Kidney epithelial cell (primary cell): ENCODE results near the gene PSG7. TPM values are rescaled to one million over a fixed set of nuclear protein-coding genes. Genes with fewer than 3 reads are reported as not detected.
"Not testable (repeated sequence)": the region's sequence is repeated elsewhere in the genome, so short reads cannot be mapped to it uniquely, and the experiment has no call there.

Experiments used
- DNase-seq: peaks from one replicate; pipeline ENCODE4 v3.0.0-alpha.2; 2010; ENCODE audit warnings: low read depth
- H3K27me3 ChIP-seq: 2 replicates; pipeline ENCODE4 v1.6.0; 2011; ENCODE audit warnings: low read length; ENCODE audit not compliant: control insufficient read depth, insufficient read depth
- H3K36me3 ChIP-seq: 2 replicates; pipeline ENCODE4 v1.5.1; 2011; ENCODE audit warnings: low read length; ENCODE audit not compliant: control insufficient read depth, insufficient read depth
- H3K4me3 ChIP-seq: 2 replicates; pipeline ENCODE4 v1.5.1; 2011; ENCODE audit warnings: low read depth, mild to moderate bottlenecking, control low read depth, low read length
- total RNA-seq: library from RNA; depleted of rRNA; stranded (reverse); fragments of >200 nt; gene quantifications from 2 replicates; pipeline ENCODE4 v1.2.3, GENCODE V29; 2015
- TF ChIP-seq, protein P1 (sequence below): IDR thresholded peaks from 2 replicates; pipeline ENCODE4 v1.5.1; 2011; ENCODE audit warnings: mild to moderate bottlenecking, moderate library complexity, low read length, control low read depth, inconsistent platforms; ENCODE audit not compliant: insufficient read depth, poor library complexity, severe bottlenecking

PSG7 gene
- total RNA-seq, 1 donor from 2014 or later: not detected

DNA sequence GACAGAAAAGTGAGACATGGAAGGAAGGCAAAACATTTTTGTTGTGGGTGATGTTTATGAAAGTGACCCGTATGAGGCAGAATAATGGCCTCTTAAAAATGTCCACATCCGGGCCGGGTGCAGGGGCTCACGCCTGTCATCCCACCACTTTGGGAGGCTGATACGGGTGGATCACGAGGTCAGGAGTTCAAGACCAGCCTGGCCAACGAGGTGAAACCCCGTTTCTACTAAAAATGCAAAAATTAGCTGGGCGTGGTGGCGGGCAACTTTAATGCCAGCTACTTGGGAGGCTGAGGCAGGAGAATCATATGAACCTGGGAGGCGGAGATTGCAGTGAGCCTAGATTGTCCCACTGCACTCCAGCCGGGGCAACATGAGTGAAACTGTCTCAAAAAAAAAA is 37.3 kb downstream of the PSG7 start:
- not testable (repeated sequence) for H3K4me3 ChIP-seq, DNase-seq, H3K27me3 ChIP-seq, H3K36me3 ChIP-seq

DNA sequence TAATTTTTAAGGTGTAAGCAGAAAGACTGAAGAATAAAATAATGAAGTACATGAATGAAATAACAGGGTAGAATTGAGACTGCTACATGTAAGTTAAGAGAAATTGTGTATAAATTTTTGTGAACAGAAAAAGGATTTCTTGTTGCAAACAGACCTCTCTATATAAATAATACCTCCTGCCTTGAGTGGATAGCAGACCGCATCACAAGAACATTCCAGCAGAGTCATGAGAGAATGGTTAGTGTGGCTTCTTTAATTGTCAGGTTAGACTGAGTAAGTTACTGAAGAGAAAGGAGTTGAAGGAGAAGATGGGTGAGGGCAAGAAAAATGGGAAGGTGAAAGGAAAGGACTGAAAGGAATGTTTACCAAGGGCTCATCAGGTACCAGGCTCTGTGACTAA is 37.9 kb downstream of the PSG7 start:
- H3K36me3 ChIP-seq, DNase-seq, H3K27me3 ChIP-seq, H3K4me3 ChIP-seq: not testable (repeated sequence)

DNA sequence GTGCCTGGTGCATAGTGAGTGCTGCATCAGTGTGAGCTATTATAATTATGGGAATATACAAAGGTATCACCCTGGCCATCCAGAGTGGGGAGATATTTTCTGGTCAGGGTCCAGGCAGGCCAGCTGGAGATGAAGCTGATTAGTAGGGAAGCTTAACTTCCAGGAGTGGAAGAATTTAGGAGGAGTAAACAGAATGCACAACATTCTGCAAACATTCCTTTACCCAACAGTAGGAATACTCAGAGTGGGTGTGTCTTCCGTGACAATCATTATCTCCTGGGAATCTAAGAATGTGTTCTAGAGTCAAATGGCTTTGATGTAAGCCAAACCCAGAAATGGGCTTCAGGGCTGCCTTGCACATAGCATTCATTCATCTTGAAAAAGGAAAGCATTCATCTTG is 38.4 kb downstream of the PSG7 start:
- not testable (repeated sequence) for H3K4me3 ChIP-seq, H3K27me3 ChIP-seq, H3K36me3 ChIP-seq, DNase-seq

DNA sequence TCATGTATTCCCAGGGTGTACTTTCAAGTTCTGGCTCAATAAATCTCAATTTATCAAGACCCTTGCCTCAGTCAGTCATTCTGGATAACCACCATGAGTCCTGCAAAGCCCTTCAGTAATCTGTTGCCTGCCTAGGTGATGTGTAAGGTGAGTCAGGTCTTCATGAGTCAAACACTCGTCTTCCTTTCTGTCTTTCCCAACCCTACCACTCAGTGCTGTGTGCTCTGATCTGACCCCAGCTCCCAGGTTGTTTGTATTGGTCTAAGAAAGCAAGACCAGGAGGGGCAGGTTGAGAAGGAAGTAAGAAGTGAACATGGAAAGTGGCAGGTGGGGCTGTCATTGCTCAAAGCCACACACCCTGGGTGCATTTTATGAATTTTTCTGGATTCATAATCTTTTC is 39.3 kb downstream of the PSG7 start:
- DNase-seq, H3K27me3 ChIP-seq, H3K4me3 ChIP-seq, H3K36me3 ChIP-seq: not testable (repeated sequence)

DNA sequence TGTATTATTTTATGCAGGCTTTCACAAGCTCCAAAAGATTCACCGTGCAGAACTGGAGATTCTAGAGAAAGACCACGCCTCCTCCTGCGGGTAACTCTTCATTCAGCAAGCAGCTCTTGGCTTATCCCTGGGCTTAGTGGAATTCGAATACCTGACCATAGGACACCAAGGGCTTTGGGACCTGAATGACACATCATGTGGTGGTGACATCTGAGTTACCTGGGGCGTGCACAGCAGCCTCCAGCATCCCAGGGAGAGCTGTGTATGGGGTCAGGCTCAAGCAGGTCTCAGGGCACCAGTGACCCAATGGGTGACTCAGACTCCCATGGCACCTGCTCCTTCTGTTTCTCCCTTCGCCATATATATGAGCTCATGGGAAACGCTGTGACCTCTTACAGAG is 46.6 kb downstream of the PSG7 start:
- H3K4me3 ChIP-seq, DNase-seq, H3K36me3 ChIP-seq, H3K27me3 ChIP-seq: not testable (repeated sequence)

DNA sequence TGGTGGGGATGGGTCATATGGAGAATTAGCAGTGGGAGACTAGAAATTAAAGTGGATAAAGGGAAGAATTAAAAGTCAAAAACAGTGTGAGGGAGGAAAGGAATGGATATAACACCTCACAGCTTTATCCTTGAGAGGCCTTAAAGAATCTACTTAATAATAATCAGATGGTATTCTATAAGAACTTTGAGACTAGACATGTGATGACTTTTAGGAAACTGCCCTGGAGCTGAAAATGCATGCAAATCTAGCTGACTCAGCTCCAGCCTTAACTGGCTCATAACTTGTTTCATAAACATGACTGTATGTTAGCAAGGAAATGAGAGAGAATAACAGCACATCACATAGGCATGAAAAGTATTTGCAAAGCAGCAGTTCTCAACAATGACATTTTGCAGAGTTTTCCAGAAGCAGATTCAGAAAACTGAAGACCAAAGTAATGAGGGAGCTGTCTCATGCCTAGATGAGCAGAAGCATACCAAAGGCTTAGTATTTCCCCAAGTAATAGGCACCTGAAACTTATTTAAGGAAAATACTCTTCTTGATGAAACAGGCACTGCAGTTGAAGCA is 49.0 kb downstream of the PSG7 start:
- H3K27me3 ChIP-seq, H3K4me3 ChIP-seq, DNase-seq, H3K36me3 ChIP-seq: not testable (repeated sequence)

DNA sequence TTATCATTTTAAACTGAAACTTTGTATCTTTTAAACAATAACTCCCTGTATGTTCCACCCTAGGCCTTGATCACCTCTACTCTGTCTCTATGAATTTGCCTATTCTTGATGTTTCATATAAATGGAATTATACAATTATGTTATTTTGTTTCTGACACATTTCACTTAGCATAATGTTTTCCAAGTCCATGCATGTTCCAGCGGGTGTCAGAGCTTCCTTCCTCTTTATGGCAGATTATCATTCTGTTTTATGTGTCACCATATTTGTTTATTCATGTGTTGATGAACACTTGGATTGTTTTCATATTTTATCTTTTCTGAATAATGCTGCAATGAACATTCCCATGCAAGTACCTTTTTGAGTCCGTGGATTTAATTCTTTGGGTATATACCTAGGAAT is 54.3 kb downstream of the PSG7 start:
- not testable (repeated sequence) for H3K27me3 ChIP-seq, H3K4me3 ChIP-seq, DNase-seq, H3K36me3 ChIP-seq

DNA sequence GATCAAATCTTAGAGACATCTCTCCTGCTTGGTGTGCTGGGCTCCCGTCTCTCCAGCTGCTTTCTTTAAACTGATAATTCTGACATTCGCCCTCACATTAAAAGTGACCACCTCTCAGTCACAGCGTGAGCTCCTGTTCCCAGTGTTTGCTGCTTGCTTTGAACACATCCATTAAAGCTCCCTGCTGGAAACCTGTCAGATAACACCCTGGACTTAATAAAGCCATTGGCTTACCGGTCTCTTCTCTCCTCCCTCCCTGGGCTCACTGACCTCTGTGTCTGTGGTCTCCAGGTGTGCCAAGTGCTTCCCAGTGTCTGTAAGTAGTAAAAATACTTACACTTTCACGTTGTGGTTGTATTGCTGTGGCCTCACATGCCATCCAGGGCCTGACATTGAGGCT is 55.0 kb downstream of the PSG7 start:
- H3K27me3 ChIP-seq, DNase-seq, H3K4me3 ChIP-seq, H3K36me3 ChIP-seq: not testable (repeated sequence)

DNA sequence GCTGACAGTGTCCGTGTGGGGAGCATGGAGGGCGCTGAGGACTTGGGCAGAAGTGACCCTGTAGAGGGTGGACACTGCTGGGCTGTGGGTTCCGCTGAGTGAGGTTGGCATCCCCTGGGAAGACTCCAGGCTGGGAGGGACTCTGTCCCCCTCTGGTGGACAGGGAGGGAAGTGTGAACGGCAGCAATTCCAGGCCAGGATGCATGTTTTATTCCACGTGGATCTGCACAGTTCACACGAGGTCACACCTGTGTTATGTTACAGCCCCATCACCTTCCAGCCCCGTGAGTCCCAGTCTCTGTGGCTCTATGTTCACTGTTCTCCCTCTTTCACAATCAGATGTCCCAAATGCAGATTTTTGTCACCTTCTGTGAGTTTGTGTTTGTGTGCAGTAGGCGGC is 55.7 kb downstream of the PSG7 start:
- H3K4me3 ChIP-seq, H3K27me3 ChIP-seq, DNase-seq, H3K36me3 ChIP-seq: not testable (repeated sequence)
- TF ChIP-seq, protein P1, sequence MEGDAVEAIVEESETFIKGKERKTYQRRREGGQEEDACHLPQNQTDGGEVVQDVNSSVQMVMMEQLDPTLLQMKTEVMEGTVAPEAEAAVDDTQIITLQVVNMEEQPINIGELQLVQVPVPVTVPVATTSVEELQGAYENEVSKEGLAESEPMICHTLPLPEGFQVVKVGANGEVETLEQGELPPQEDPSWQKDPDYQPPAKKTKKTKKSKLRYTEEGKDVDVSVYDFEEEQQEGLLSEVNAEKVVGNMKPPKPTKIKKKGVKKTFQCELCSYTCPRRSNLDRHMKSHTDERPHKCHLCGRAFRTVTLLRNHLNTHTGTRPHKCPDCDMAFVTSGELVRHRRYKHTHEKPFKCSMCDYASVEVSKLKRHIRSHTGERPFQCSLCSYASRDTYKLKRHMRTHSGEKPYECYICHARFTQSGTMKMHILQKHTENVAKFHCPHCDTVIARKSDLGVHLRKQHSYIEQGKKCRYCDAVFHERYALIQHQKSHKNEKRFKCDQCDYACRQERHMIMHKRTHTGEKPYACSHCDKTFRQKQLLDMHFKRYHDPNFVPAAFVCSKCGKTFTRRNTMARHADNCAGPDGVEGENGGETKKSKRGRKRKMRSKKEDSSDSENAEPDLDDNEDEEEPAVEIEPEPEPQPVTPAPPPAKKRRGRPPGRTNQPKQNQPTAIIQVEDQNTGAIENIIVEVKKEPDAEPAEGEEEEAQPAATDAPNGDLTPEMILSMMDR: peak; percentile 20

DNA sequence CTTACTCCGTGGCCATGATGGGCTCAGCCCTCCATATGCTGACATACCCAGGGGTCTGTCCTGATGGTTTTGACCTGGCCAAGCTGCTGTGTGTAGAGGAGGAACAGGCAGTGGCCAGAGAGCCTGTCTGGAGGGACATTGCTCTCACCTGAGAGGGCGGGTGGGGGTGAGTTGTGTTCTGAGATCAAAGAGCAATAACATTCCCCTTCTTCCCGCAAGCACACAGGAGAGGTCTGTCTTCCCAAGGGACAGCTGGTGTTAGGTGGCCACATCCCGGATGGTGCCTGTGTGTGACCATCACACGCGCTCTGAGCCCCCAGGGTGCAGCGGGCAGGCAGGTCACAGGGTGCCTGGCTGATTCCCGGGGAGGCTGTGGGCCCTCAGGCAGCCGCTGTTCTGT is 56.4 kb downstream of the PSG7 start:
- H3K4me3 ChIP-seq, DNase-seq, H3K36me3 ChIP-seq, H3K27me3 ChIP-seq: not testable (repeated sequence)

DNA sequence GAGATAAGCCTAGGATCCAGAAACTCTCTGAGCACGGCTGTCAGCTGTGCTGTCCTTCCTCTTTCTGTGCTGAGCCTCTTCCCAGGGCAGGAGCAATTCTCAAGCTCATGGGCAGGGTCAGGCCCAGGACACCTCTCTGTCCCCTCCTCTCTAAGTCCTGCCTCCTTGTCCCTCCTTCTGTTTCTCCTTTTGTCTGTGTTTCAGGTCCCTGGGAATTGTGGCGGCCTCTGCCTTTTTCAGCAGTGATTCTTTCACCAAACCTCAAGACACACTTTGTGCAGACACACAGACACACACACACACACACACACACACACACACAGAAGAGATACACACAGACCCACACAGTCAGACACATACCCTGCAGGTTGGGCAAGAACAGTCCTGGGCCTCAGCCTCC is 57.4 kb downstream of the PSG7 start, which contains the start of gene PSG1:
Gene PSG1, minus strand, starts transcription at position 101 of the 400 bp plus-strand sequence. CDS start 132 bp downstream, outside the sequence.
- TF ChIP-seq, protein P1: no peak
- H3K4me3 ChIP-seq: no peak within 1 kb of the TSS
- no peak for DNase-seq
- no peaks in the 10 kb centered on the region for H3K36me3 ChIP-seq
- H3K27me3 ChIP-seq: no peaks in the 10 kb centered on the region

DNA sequence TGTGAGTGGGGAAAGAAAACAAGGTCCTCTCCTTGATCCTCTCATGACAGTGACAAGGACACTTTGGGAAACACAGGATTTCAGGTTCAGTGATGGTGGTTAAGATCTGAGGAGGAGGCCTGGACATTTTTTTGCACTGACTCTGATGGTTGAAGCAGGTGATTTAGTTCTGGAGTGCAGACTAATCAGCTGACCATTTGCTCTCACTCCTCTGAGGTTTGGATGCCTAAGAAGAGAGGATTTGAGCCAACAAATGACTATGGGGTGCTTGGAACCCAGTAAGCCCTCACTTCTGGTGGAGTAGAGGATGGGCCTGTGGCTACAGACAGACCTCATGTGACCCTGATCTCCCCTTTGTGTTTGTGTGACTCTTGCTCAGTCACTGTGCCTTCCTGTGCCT is 60.4 kb downstream of the PSG7 start:
- H3K36me3 ChIP-seq, DNase-seq, H3K27me3 ChIP-seq, H3K4me3 ChIP-seq: not testable (repeated sequence)

DNA sequence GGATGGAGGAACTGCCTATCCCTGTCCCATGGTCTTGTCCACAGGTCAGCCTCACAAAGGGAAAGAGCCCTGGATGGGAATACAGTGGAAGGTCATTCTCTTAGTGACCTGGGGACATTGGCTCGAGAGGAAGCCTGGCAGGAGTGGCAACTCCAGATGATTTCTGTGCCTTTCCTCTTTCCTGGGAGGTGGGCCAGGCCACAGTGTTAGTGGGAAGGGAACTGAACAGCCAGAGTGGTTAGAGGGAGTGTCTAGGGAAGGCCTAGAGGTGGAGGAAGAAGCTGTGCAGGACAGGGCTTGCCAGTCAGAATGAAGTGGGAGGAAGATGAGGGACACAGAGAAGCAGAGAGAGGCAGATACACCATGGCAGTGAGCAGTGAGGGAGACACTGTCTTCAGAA is 61.1 kb downstream of the PSG7 start:
- H3K36me3 ChIP-seq, H3K4me3 ChIP-seq, H3K27me3 ChIP-seq, DNase-seq: not testable (repeated sequence)
